CD14-positive monocyte (primary cell): ENCODE data around the gene ADCY1. TPM values are rescaled to one million over a fixed set of nuclear protein-coding genes. Genes with fewer than 3 reads are reported as not detected.

Experiments
- DNase-seq, 3 donors: peaks; one replicate each; pipeline ENCODE4 v3.0.0-alpha.2; 2011 to 2022
- H2AFZ ChIP-seq: 2 replicates; pipeline ENCODE4 v1.6.0; 2012; ENCODE audit warnings: mild to moderate bottlenecking, low read depth, low read length, inconsistent platforms; ENCODE audit not compliant: insufficient read depth, poor library complexity, severe bottlenecking
- H3K27ac ChIP-seq, 2 donors: 1 replicate in 1 of 2; 2 replicates in 1 of 2; pipeline ENCODE4 v1.5.1; 2012 to 2013; ENCODE audit warnings: low read length in 2 of 2, control low read depth in 1 of 2, inconsistent platforms in 1 of 2, low read depth in 1 of 2, mild to moderate bottlenecking in 1 of 2
- H3K27me3 ChIP-seq, 2 donors: one replicate each; pipeline versions ENCODE4 v1.6.0 to v1.6.1; 2011 to 2013; ENCODE audit warnings: low read length in 2 of 2; ENCODE audit not compliant: control insufficient read depth in 2 of 2, insufficient read depth in 2 of 2
- H3K36me3 ChIP-seq, 2 donors: replicated peaks in 1 of 2; 1 replicate in 1 of 2; 2 replicates in 1 of 2; pipeline versions ENCODE4 v1.5.1 to v1.6.1; 2012 to 2013; ENCODE audit warnings: low read length in 2 of 2, control low read depth in 1 of 2, inconsistent platforms in 1 of 2, mild to moderate bottlenecking in 1 of 2; ENCODE audit not compliant: insufficient read depth in 2 of 2, control insufficient read depth in 1 of 2
- H3K4me1 ChIP-seq, 2 donors: 1 replicate in 1 of 2; 2 replicates in 1 of 2; pipeline versions ENCODE4 v1.5.1 to v1.6.1; 2012 to 2013; ENCODE audit warnings: low read length in 2 of 2, control low read depth in 1 of 2, inconsistent platforms in 1 of 2, mild to moderate bottlenecking in 1 of 2, moderate library complexity in 1 of 2; ENCODE audit not compliant: insufficient read depth in 2 of 2, control insufficient read depth in 1 of 2
- H3K4me2 ChIP-seq: replicated peaks from 2 replicates; pipeline ENCODE3; 2012; ENCODE audit warnings: low read length, moderate library complexity, mild to moderate bottlenecking; ENCODE audit not compliant: poor library complexity, severe bottlenecking; ENCODE audit errors: extremely low read depth
- H3K4me3 ChIP-seq, 3 experiments: fragments of 200-600 bp in 1 of 3; sonication (generic) in 1 of 3; replicated peaks in 1 of 3; 1 replicate in 2 of 3; 2 replicates in 1 of 3; pipeline ENCODE4 v1.5.1; 2011 to 2013; ENCODE audit warnings: low read length in 3 of 3, mild to moderate bottlenecking in 3 of 3, control low read depth in 2 of 3, low read depth in 2 of 3, inconsistent platforms in 1 of 3, moderate library complexity in 1 of 3
- H3K79me2 ChIP-seq: 2 replicates; pipeline ENCODE4 v1.6.0; 2012; ENCODE audit warnings: mild to moderate bottlenecking, control low read depth, inconsistent platforms, low read length, moderate library complexity; ENCODE audit not compliant: insufficient read depth
- H3K9ac ChIP-seq: 2 replicates; pipeline ENCODE4 v1.6.0; 2017; ENCODE audit warnings: low read length, mild to moderate bottlenecking; ENCODE audit not compliant: insufficient read depth, poor library complexity, severe bottlenecking
- H3K9me3 ChIP-seq, 2 donors: replicated peaks in 1 of 2; 1 replicate in 1 of 2; 2 replicates in 1 of 2; pipeline versions ENCODE4 v1.5.1 to v1.6.1; 2012 to 2013; ENCODE audit warnings: low read length in 2 of 2, control low read depth in 1 of 2; ENCODE audit not compliant: control insufficient read depth in 1 of 2, insufficient read depth in 1 of 2
- H4K20me1 ChIP-seq: 2 replicates; pipeline ENCODE4 v1.6.0; 2012; ENCODE audit warnings: mild to moderate bottlenecking, low read length, control low read depth, moderate library complexity; ENCODE audit not compliant: insufficient read depth
- H3K27ac Mint-ChIP-seq, 7 donors: one replicate each; pipeline ENCODE4 v1.8.0; 2020; ENCODE audit warnings: mild to moderate bottlenecking in 7 of 7, mixed read lengths in 7 of 7, moderate library complexity in 6 of 7, inconsistent platforms in 2 of 7
- H3K27me3 Mint-ChIP-seq, 3 donors: one replicate each; pipeline ENCODE4 v1.8.0; 2021 to 2022; ENCODE audit warnings: low read depth in 3 of 3, mild to moderate bottlenecking in 3 of 3, mixed read lengths in 3 of 3, moderate library complexity in 3 of 3, inconsistent platforms in 1 of 3
- H3K36me3 Mint-ChIP-seq, 2 donors: one replicate each; pipeline ENCODE4 v1.8.0; 2020; ENCODE audit warnings: mixed read lengths in 2 of 2, inconsistent platforms in 1 of 2, mild to moderate bottlenecking in 1 of 2
- H3K4me1 Mint-ChIP-seq: one replicate; pipeline ENCODE4 v1.8.0; 2020; ENCODE audit warnings: mild to moderate bottlenecking, mixed read lengths
- H3K4me3 Mint-ChIP-seq, 2 donors: one replicate each; pipeline ENCODE4 v1.8.0; 2020; ENCODE audit warnings: mild to moderate bottlenecking in 2 of 2, mixed read lengths in 2 of 2, moderate library complexity in 1 of 2
- H3K9me3 Mint-ChIP-seq, 7 donors: one replicate each; pipeline ENCODE4 v1.8.0; 2020 to 2022; ENCODE audit warnings: mixed read lengths in 7 of 7, mild to moderate bottlenecking in 6 of 7, moderate library complexity in 6 of 7, inconsistent platforms in 2 of 7
- CTCF ChIP-seq: fragments of 200-600 bp; IDR thresholded peaks from one replicate; pipeline ENCODE4 v1.8.0; 2022; ENCODE audit warnings: antibody characterized with exemption, mild to moderate bottlenecking
- WGBS: methylation state at CpG from one replicate; pipeline ENCODE4 v1.1.5; 2013; ENCODE audit warnings: missing lambda C conversion rate; ENCODE audit not compliant: insufficient coverage; 5-methylcytosine and 5-hydroxymethylcytosine counted together
- intact Hi-C, 2 donors: fragments of 100-400 bp; cut with micrococcal nuclease; formaldehyde crosslinking; loops; one replicate each; pipeline versions ENCODE4 v1.15.0 to v1.15.1; 2023
- polyA plus RNA-seq, 3 donors: library from polyadenylated mRNA; depleted of rRNA in 1 of 3; unstranded in 2 of 3; stranded (reverse) in 1 of 3; fragments of 300-500 nt in 2 of 3; fragments of >200 nt in 1 of 3; fragmentation: Illumina TruSeq in 2 of 3; gene quantifications; 1 replicate in 2 of 3; 2 replicates in 1 of 3; pipeline ENCODE4 v1.2.3, GENCODE V29; 2012 to 2021

The ADCY1 gene
- polyA plus RNA-seq, 3 donors: 0.01 TPM; not detected in 2

- Mint-ChIP-seq H3K4me3 (no peak overlapping the region), H3K27me3 (peaks cover 2 to 5% (median 3%) of the 10 kb centered on the region in 3 donors), H3K27ac (peak overlapping the region in 1 of 7 donors; percentile 13), H3K4me1 (no peaks in the 10 kb centered on the region), H3K36me3 (no peaks in the 10 kb centered on the region), H3K9me3 (peaks cover 0 to 2% (median 0%) of the 10 kb centered on the region in 7 donors)
- Histone ChIP-seq H3K36me3 (no peaks in the 10 kb centered on the region), H3K4me2 (no peak overlapping the region), H2AFZ (no peak overlapping the region), H3K4me1 (no peaks in the 10 kb centered on the region), H4K20me1 (no peaks in the 10 kb centered on the region), H3K4me3 (no peak overlapping the region), H3K9me3 (no peaks in the 10 kb centered on the region), H3K9ac (no peak overlapping the region), H3K27ac (no peak overlapping the region), H3K27me3 (no peaks in the 10 kb centered on the region), H3K79me2 (no peaks in the 10 kb centered on the region)
- 93% methylated on average over 19 of the region's 23 CpGs for WGBS
- no peak for DNase-seq
- TF ChIP-seq CTCF: no peak
- intact Hi-C loops: no loop called here
Measured at GRCh38 chr7:45713669-45714520, 139.7 kb downstream of the ADCY1 start.

DNA sequence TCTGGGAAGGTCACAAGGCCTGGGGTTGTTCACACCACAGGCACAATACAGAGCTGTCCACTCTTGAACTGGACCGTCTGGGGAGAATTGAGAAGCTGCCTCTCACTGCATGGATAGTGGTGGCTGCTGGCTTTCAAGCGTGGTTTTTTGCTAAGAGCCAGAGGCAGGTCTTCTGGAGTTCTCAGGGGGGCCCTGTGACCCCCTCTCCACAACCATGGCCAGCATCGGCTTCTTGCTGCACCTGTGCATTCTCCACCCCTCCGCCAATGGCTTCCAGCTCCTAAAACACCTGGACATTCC lies 140.3 kb downstream of the ADCY1 start:
- no peaks in the 10 kb centered on the region for H3K36me3 ChIP-seq
- WGBS: 100% methylated on average over 2 of the region's 4 CpGs
- TF ChIP-seq CTCF: no peak
- Mint-ChIP-seq H3K4me3 (no peak overlapping the region), H3K27me3 (peaks cover 2 to 3% (median 2%) of the 10 kb centered on the region in 3 donors), H3K4me1 (no peaks in the 10 kb centered on the region), H3K27ac (no peak overlapping the region), H3K9me3 (peaks cover 0 to 2% (median 0%) of the 10 kb centered on the region in 7 donors), H3K36me3 (no peaks in the 10 kb centered on the region)
- H3K4me3 ChIP-seq: no peak overlapping the region
- no peak overlapping the region for H2AFZ ChIP-seq
- no peaks in the 10 kb centered on the region for H3K79me2 ChIP-seq
- no peak overlapping the region for H3K9ac ChIP-seq
- H3K4me1 ChIP-seq: no peaks in the 10 kb centered on the region
- intact Hi-C loops: no loop called here
- no peaks in the 10 kb centered on the region for H3K27me3 ChIP-seq
- H3K4me2 ChIP-seq: no peak overlapping the region
- DNase-seq: no peak
- H4K20me1 ChIP-seq: no peaks in the 10 kb centered on the region
- H3K27ac ChIP-seq: no peak overlapping the region
- no peaks in the 10 kb centered on the region for H3K9me3 ChIP-seq
